ENCODE data around the gene HACD2.

GRCh38 chr3:123610331-123610730, 25.5 kb upstream of the HACD2 start:
- no peak for TF ChIP-seq CTCF (IDR thresholded peaks at IDR 0.05)
- TF ChIP-seq POLR2A (IDR thresholded peaks at IDR 0.05): no peak

All from tibial nerve (tissue), 3 donors.